H1 (cell line): ENCODE results near the gene PALM. TPM values are rescaled to one million over a fixed set of nuclear protein-coding genes. Genes with fewer than 3 reads are reported as not detected.
A peak's percentile ranks its signal among the peaks of the same experiment; 100 is the strongest.

ENCODE experiments used
- CTCF ChIA-PET: fragments of 300-600 bp; sonication (Branson Sonifier 250); formaldehyde crosslinking; loops from one replicate; lab custom pipeline; 2021; ENCODE audit not compliant: partially characterized antibody; lab: Charles Lee
- POLR2A ChIA-PET: fragments of 300-600 bp; sonication (Branson Sonifier 250); formaldehyde crosslinking; loops from one replicate; lab custom pipeline; 2021; ENCODE audit warnings: inconsistent platforms; ENCODE audit not compliant: partially characterized antibody; lab: Charles Lee
- DNase-seq, 2 experiments: peaks; one replicate each; pipeline versions ENCODE4 v3.0.0 to v3.0.0-alpha.2; 2010 to 2022; ENCODE audit warnings: low spot score in 2 of 2, low read depth in 1 of 2, mixed read lengths in 1 of 2
- FAIRE-seq: peaks from 2 replicates; lab custom pipeline; 2011; peaks lifted over from hg19 to GRCh38; lab: Jason Lieb, UNC
- H2AFZ ChIP-seq: 2 replicates; pipeline ENCODE4 v1.8.1; 2012; ENCODE audit warnings: low read length, inconsistent platforms
- H2AK5ac ChIP-seq: 2 replicates; pipeline ENCODE4 v1.6.1; 2013; ENCODE audit warnings: low read depth, low read length
- H2BK120ac ChIP-seq: replicated peaks from 2 replicates; pipeline ENCODE3; 2013; ENCODE audit warnings: low read depth, low read length, inconsistent platforms
- H2BK12ac ChIP-seq: 2 replicates; pipeline ENCODE4 v1.6.1; 2013; ENCODE audit warnings: low read depth, low read length
- H2BK15ac ChIP-seq: 2 replicates; pipeline ENCODE4 v1.6.1; 2013; ENCODE audit warnings: low read length
- H2BK20ac ChIP-seq: 2 replicates; pipeline ENCODE4 v1.6.1; 2013; ENCODE audit warnings: low read length
- H2BK5ac ChIP-seq: 2 replicates; pipeline ENCODE4 v1.6.1; 2013; ENCODE audit warnings: low read depth, low read length
- H3K14ac ChIP-seq: 2 replicates; pipeline ENCODE4 v1.6.1; 2013; ENCODE audit warnings: inconsistent platforms; ENCODE audit not compliant: insufficient read length
- H3K18ac ChIP-seq: 2 replicates; pipeline ENCODE4 v1.6.1; 2013; ENCODE audit warnings: low read length; ENCODE audit errors: extremely low read depth
- H3K23ac ChIP-seq: 2 replicates; pipeline ENCODE4 v1.6.1; 2013; ENCODE audit warnings: inconsistent platforms; ENCODE audit not compliant: insufficient read length
- H3K23me2 ChIP-seq: 2 replicates; pipeline ENCODE4 v1.6.1; 2013; ENCODE audit warnings: low read depth, low read length
- H3K27ac ChIP-seq: 2 replicates; pipeline ENCODE4 v1.6.1; 2011; ENCODE audit warnings: low read depth, low read length, inconsistent platforms
- H3K27me3 ChIP-seq, 4 experiments: replicated peaks in 1 of 4; 1 replicate in 1 of 4; 2 replicates in 3 of 4; pipeline versions ENCODE4 v1.6.1 to v1.8.1; 2011 to 2013; ENCODE audit warnings: low read length in 3 of 4, mild to moderate bottlenecking in 3 of 4, inconsistent platforms in 2 of 4, mixed read lengths in 2 of 4, moderate library complexity in 1 of 4; ENCODE audit not compliant: control insufficient read depth in 3 of 4, insufficient read depth in 3 of 4; ENCODE audit errors: extremely low read depth in 1 of 4
- H3K36me3 ChIP-seq, 4 experiments: 2 replicates each; pipeline versions ENCODE4 v1.6.1 to v1.8.1; 2011 to 2013; ENCODE audit warnings: mild to moderate bottlenecking in 4 of 4, low read length in 3 of 4, moderate library complexity in 2 of 4, control low read depth in 1 of 4, inconsistent platforms in 1 of 4; ENCODE audit not compliant: insufficient read depth in 4 of 4, control insufficient read depth in 2 of 4
- H3K4ac ChIP-seq: replicated peaks from 2 replicates; pipeline ENCODE3; 2013; ENCODE audit warnings: low read length, low read depth, mixed read lengths, inconsistent platforms; ENCODE audit not compliant: insufficient read length
- H3K4me1 ChIP-seq, 4 experiments: replicated peaks in 1 of 4; 1 replicate in 1 of 4; 2 replicates in 3 of 4; pipeline versions ENCODE4 v1.6.1 to v1.8.1; 2011 to 2013; ENCODE audit warnings: low read length in 3 of 4, inconsistent platforms in 2 of 4, mixed read lengths in 1 of 4; ENCODE audit not compliant: insufficient read depth in 4 of 4, control insufficient read depth in 3 of 4
- H3K4me2 ChIP-seq, 2 experiments: 2 replicates each; pipeline versions ENCODE4 v1.6.1 to v1.8.1; 2011 to 2013; ENCODE audit warnings: low read depth in 2 of 2, low read length in 2 of 2, control low read depth in 1 of 2, inconsistent platforms in 1 of 2, mild to moderate bottlenecking in 1 of 2; ENCODE audit not compliant: insufficient read depth in 1 of 2
- H3K4me3 ChIP-seq, 4 experiments: fragments of 200-600, 300-600 bp in 1 of 4; sonication (generic), shearing (Covaris generic), sonication (Bioruptor Twin) in 1 of 4; 2 replicates each; pipeline versions ENCODE4 v1.5.1 to v1.8.1; 2011 to 2016; ENCODE audit warnings: low read length in 4 of 4, low read depth in 3 of 4, control low read depth in 2 of 4, inconsistent platforms in 2 of 4, mild to moderate bottlenecking in 2 of 4, mixed read lengths in 1 of 4, moderate library complexity in 1 of 4; ENCODE audit not compliant: insufficient read depth in 2 of 4; ENCODE audit errors: extremely low read depth in 1 of 4
- H3K56ac ChIP-seq: replicated peaks from 2 replicates; pipeline ENCODE3; 2013; ENCODE audit warnings: low read depth, mild to moderate bottlenecking, mixed read lengths, low read length, inconsistent platforms; ENCODE audit not compliant: insufficient read length
- H3K79me1 ChIP-seq: 2 replicates; pipeline ENCODE4 v1.6.1; 2013; ENCODE audit warnings: low read depth, low read length, control low read depth
- H3K79me2 ChIP-seq, 2 experiments: 2 replicates each; pipeline versions ENCODE4 v1.6.1 to v1.8.1; 2012 to 2013; ENCODE audit warnings: low read length in 2 of 2, mild to moderate bottlenecking in 2 of 2, inconsistent platforms in 1 of 2; ENCODE audit not compliant: insufficient read depth in 2 of 2, control insufficient read depth in 1 of 2
- H3K9ac ChIP-seq, 4 experiments: replicated peaks in 1 of 4; 1 replicate in 1 of 4; 2 replicates in 3 of 4; pipeline versions ENCODE4 v1.6.1 to v1.8.1; 2011 to 2013; ENCODE audit warnings: low read depth in 3 of 4, low read length in 3 of 4, control low read depth in 2 of 4, mild to moderate bottlenecking in 2 of 4, moderate library complexity in 2 of 4, inconsistent platforms in 1 of 4; ENCODE audit errors: extremely low read depth in 1 of 4
- H3K9me3 ChIP-seq, 2 experiments: 2 replicates each; pipeline versions ENCODE4 v1.6.1 to v1.8.1; 2012 to 2013; ENCODE audit warnings: mild to moderate bottlenecking in 2 of 2, moderate library complexity in 2 of 2, control low read depth in 1 of 2, inconsistent platforms in 1 of 2, low read depth in 1 of 2, low read length in 1 of 2, mixed read lengths in 1 of 2; ENCODE audit not compliant: insufficient read depth in 2 of 2
- H4K20me1 ChIP-seq, 2 experiments: replicated peaks in 1 of 2; 2 replicates each; pipeline versions ENCODE3 to v1.8.1; 2011 to 2013; ENCODE audit warnings: inconsistent platforms in 2 of 2, low read length in 2 of 2, mild to moderate bottlenecking in 1 of 2; ENCODE audit not compliant: insufficient read depth in 2 of 2, control insufficient read depth in 1 of 2
- H4K5ac ChIP-seq: 2 replicates; pipeline ENCODE4 v1.6.1; 2013; ENCODE audit warnings: low read length, low read depth, mixed read lengths, inconsistent platforms; ENCODE audit not compliant: insufficient read length
- H4K8ac ChIP-seq: 2 replicates; pipeline ENCODE4 v1.8.0; 2013; ENCODE audit warnings: mild to moderate bottlenecking, moderate library complexity, low read length, inconsistent platforms; ENCODE audit not compliant: insufficient read depth; ENCODE audit errors: extremely low read depth
- H4K91ac ChIP-seq: replicated peaks from 2 replicates; pipeline ENCODE3; 2013; ENCODE audit warnings: low read length, mixed read lengths, inconsistent platforms; ENCODE audit not compliant: insufficient read length
- EZH2 ChIP-seq: fragments of 200-600 bp; sonication (generic); IDR thresholded peaks from 2 replicates; pipeline ENCODE4 v1.7.1; 2012; ENCODE audit warnings: low read depth, mild to moderate bottlenecking, moderate library complexity, low read length, inconsistent platforms; ENCODE audit not compliant: severe bottlenecking
- HDAC6 ChIP-seq: IDR thresholded peaks from one replicate; pipeline ENCODE4 v1.7.1; 2012; ENCODE audit warnings: low read depth, mild to moderate bottlenecking, inconsistent platforms, low read length, moderate library complexity
- KDM4A ChIP-seq: IDR thresholded peaks from one replicate; pipeline ENCODE4 v1.7.1; 2012; ENCODE audit warnings: low read depth, mild to moderate bottlenecking, moderate library complexity, low read length, inconsistent platforms; ENCODE audit not compliant: severe bottlenecking
- POLR2A ChIP-seq, 2 experiments: IDR thresholded peaks; 1 replicate in 1 of 2; 2 replicates in 1 of 2; pipeline ENCODE4 v1.6.1; 2011; ENCODE audit warnings: low read depth in 2 of 2, low read length in 2 of 2, mild to moderate bottlenecking in 2 of 2; ENCODE audit errors: control extremely low read depth in 1 of 2
- RAD21 ChIP-seq, 2 experiments: IDR thresholded peaks in 1 of 2; conservative IDR thresholded peaks in 1 of 2; 2 replicates each; pipeline ENCODE4 v1.6.1; 2011; ENCODE audit warnings: low read depth in 2 of 2, low read length in 2 of 2, improper control_type of control experiment in 1 of 2, inconsistent platforms in 1 of 2, mild to moderate bottlenecking in 1 of 2, moderate library complexity in 1 of 2
- SIN3A ChIP-seq, 2 experiments: IDR thresholded peaks in 1 of 2; conservative IDR thresholded peaks in 1 of 2; 2 replicates each; pipeline ENCODE4 v1.6.1; 2011 to 2012; ENCODE audit warnings: low read length in 2 of 2, improper control_type of control experiment in 1 of 2, low read depth in 1 of 2, mild to moderate bottlenecking in 1 of 2
- SP1 ChIP-seq: IDR thresholded peaks from 2 replicates; pipeline ENCODE4 v1.6.1; 2011; ENCODE audit warnings: low read depth, low read length
- SRF ChIP-seq: IDR thresholded peaks from 2 replicates; pipeline ENCODE4 v1.6.1; 2011; ENCODE audit warnings: mild to moderate bottlenecking, low read depth, low read length, moderate library complexity
- WGBS, 2 experiments: shearing (Covaris generic) in 1 of 2; methylation state at CpG; one replicate each; pipeline versions ENCODE4 v1.1.6 to v1.1.7; 2013 to 2015; ENCODE audit warnings: low lambda C conversion rate in 2 of 2, mixed read lengths in 2 of 2, inconsistent platforms in 1 of 2, low coverage in 1 of 2, missing lambda C conversion rate in 1 of 2; ENCODE audit not compliant: insufficient replicate concordance in 2 of 2, insufficient coverage in 1 of 2, insufficient read length in 1 of 2; ENCODE audit errors: extremely low coverage in 1 of 2, missing lambda C conversion rate in 1 of 2; 5-methylcytosine and 5-hydroxymethylcytosine counted together
- polyA plus RNA-seq, 7 experiments: library from polyadenylated mRNA; depleted of rRNA in 3 of 7; stranded (reverse) in 5 of 7; unstranded in 2 of 7; fragments of >200 nt in 5 of 7; fragments of 200-250 nt in 2 of 7; gene quantifications; 1 replicate in 5 of 7; 2 replicates in 1 of 7; 4 replicates in 1 of 7; pipeline versions ENCODE4 v1.2.1 to v1.2.3, GENCODE V29; 2011 to 2013; ENCODE audit warnings: missing spikeins in 2 of 7, mixed read lengths in 2 of 7
- total RNA-seq: library from RNA; stranded (reverse); fragmentation: NEBNext Ultra II Directional; extraction: Animal tissue kit (Norgen Biotek cat#: 25700); gene quantifications from 2 replicates; pipeline ENCODE4 v1.2.1, GENCODE V29; 2021
- TF ChIP-seq, protein P1 (sequence below): IDR thresholded peaks from 2 replicates; pipeline ENCODE4 v1.6.1; 2012; ENCODE audit warnings: inconsistent platforms

PALM gene
- total and polyA plus RNA-seq, 2 of the 8 experiments (the other 6 are each of a cell fraction or from before 2014, with no cell fraction given), result 5.7 to 16.5 TPM

DNA sequence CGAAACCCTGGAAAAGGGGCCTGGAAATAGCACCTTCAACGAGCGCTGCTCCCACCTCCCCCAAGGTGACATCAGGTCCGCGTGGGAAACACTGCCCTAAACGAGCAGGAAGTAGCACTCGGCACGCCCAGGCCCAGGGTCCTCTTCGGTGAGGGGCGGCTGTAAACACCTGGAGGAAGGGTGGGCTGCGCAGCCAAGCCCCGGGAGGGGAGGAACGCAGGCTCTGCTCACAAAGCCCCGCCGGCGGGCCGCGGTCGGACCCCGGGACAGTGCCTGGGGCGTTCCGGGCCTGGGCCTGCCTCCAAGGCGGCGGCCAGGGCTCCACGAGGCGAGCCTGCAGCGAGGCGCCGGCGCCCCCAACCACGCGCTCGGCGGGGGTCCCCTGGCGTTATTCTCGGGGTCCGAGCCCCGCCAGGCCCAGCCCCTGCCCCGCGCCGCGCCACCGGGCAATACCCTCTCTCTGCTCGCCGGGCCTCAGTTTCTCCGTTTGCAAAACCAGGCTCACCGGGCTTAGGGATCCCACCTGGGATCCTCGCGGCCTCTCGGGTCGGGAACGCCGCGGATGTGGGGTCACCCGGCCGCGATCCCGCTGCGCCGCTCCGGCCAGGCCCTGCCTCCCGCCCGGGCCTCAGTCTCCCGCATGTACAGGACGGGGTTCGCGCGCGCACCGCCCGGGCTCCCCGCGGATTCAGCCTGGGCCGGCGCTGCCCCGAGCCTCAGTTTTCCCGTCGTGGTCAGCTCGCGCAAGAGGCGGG lies 46.4 kb upstream of the PALM start:
- peaks cover under 1% of the 10 kb centered on the region for H3K79me1 ChIP-seq
- H3K9ac ChIP-seq, result peak overlapping the region; percentile 59 to 85 (median 78)
- peak overlapping the region; percentile 27 for H4K91ac ChIP-seq
- CTCF ChIA-PET, result interaction anchor here (1.2 kb wide), 1 partner anchor 46 kb away, joined by 3 read pairs; the partner anchor contains the start of gene PALM
- H2AFZ ChIP-seq, result no peak overlapping the region
- H3K14ac ChIP-seq, result no peak overlapping the region
- H4K5ac ChIP-seq, result no peak overlapping the region
- peaks cover 0 to 14% (median 6%) of the 10 kb centered on the region in 4 experiments; a peak in 5 of 7 replicates for H3K4me1 ChIP-seq
- TF ChIP-seq SIN3A (conservative IDR thresholded peaks at IDR 0.05 in 1 of 2, IDR thresholded peaks at IDR 0.05 in 1 of 2; ENCODE audit: low read depth in 1 of 2, low read length in 2 of 2) (peak; percentile 37 to 41; a peak in 1 of 4 replicates), SP1 (no peak), RAD21 (IDR thresholded peaks at IDR 0.05 in 1 of 2, conservative IDR thresholded peaks at IDR 0.05 in 1 of 2; ENCODE audit: low read depth in 2 of 2, low read length in 2 of 2) (no peak), POLR2A (IDR thresholded peaks at IDR 0.05; ENCODE audit: control extremely low read depth in 1 of 2, low read depth in 2 of 2, low read length in 2 of 2) (0 out of 3 replicates have a peak, but pooled peaks of 1 of the 2 experiments have one; percentile 34), EZH2 (no peak), SRF (no peak), KDM4A (peak; percentile 53), HDAC6 (no peak)
- TF ChIP-seq, protein P1, sequence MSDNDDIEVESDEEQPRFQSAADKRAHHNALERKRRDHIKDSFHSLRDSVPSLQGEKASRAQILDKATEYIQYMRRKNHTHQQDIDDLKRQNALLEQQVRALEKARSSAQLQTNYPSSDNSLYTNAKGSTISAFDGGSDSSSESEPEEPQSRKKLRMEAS, result peak; percentile 58
- peaks cover 49 to 55% of the 10 kb centered on the region in 2 experiments for H3K79me2 ChIP-seq
- peaks cover 34 to 36% of the 10 kb centered on the region in 2 experiments for H4K20me1 ChIP-seq
- H4K8ac ChIP-seq, result peak overlapping the region; percentile 80
- H3K56ac ChIP-seq, result no peak overlapping the region
- no peak overlapping the region for H3K23ac ChIP-seq
- H2BK5ac ChIP-seq, result no peak overlapping the region
- no peak overlapping the region for H2BK15ac ChIP-seq
- H2BK20ac ChIP-seq, result no peak overlapping the region
- H3K18ac ChIP-seq, result peak overlapping the region; percentile 71
- H3K4me2 ChIP-seq, result peak overlapping the region; percentile 80 to 93
- peaks cover 0 to 6% (median 2%) of the 10 kb centered on the region in 4 experiments; a peak in 1 of 7 replicates for H3K27me3 ChIP-seq
- H2AK5ac ChIP-seq, result no peak overlapping the region; the same call in 1 of the 2 replicates
- no peak overlapping the region for H3K4ac ChIP-seq
- no peak for FAIRE-seq
- peak overlapping the region; percentile 76 to 99 (median 78) for H3K4me3 ChIP-seq
- no peak for DNase-seq
- H2BK120ac ChIP-seq, result no peak overlapping the region
- H3K36me3 ChIP-seq, result no peaks in the 10 kb centered on the region; a peak in 1 of 8 replicates
- H3K27ac ChIP-seq, result peak overlapping the region; percentile 55
- POLR2A ChIA-PET, result interaction anchor here (0.6 to 1.6 kb wide), 13 partner anchors 12 to 720 kb away, joined by 3 to 10 read pairs (median 3); no protein-coding TSS in a partner anchor
- no peak overlapping the region for H2BK12ac ChIP-seq
- peaks cover 3% of the 10 kb centered on the region; the same call in 1 of the 2 replicates for H3K23me2 ChIP-seq
- H3K9me3 ChIP-seq, result peaks cover 5 to 6% of the 10 kb centered on the region in 2 experiments; a peak in 2 of 4 replicates
- 3% methylated on average over 35 of the region's 81 CpGs; no CpG with 5 or more reads in 1 of the 2 experiments for WGBS, 2 experiments
